GM12878 (cell line): ENCODE measurements around the gene GPR68. TPM values are rescaled to one million over a fixed set of nuclear protein-coding genes. Genes with fewer than 3 reads are reported as not detected.
A peak's percentile ranks its signal among the peaks of the same experiment; 100 is the strongest.

Experiments
- BACH1 ChIP-seq: fragments of 450-650 bp; IDR thresholded peaks from 2 replicates; pipeline ENCODE4 v1.6.1; 2017; ENCODE audit warnings: mild to moderate bottlenecking, borderline replicate concordance
- BCLAF1 ChIP-seq: fragments of 450-650 bp; IDR thresholded peaks from 2 replicates; pipeline ENCODE4 v1.6.1; 2017; ENCODE audit warnings: antibody characterized with exemption, mild to moderate bottlenecking, moderate library complexity
- BRCA1 ChIP-seq: IDR thresholded peaks from 2 replicates; pipeline ENCODE4 v1.6.1; 2011; ENCODE audit warnings: low read depth, low read length, improper control_type of control experiment
- EGR1 ChIP-seq, 2 experiments: IDR thresholded peaks; 1 replicate in 1 of 2; 2 replicates in 1 of 2; pipeline ENCODE4 v1.6.1; 2011 to 2012; ENCODE audit warnings: low read depth in 2 of 2, low read length in 2 of 2, borderline replicate concordance in 1 of 2, mild to moderate bottlenecking in 1 of 2, moderate library complexity in 1 of 2
- EZH2 ChIP-seq: IDR thresholded peaks from 2 replicates; pipeline ENCODE4 v1.6.1; 2012; ENCODE audit warnings: low read depth, mild to moderate bottlenecking, control low read depth, inconsistent platforms, low read length, borderline replicate concordance; ENCODE audit not compliant: control insufficient read depth
- HSF1 ChIP-seq: fragments of 150-350 bp; IDR thresholded peaks from 2 replicates; pipeline ENCODE4 v1.6.1; 2014; ENCODE audit warnings: mild to moderate bottlenecking, low read depth, low read length
- IKZF2 ChIP-seq, 2 experiments: fragments of 450-650 bp; IDR thresholded peaks; 2 replicates each; pipeline ENCODE4 v1.6.1; 2017; ENCODE audit warnings: mild to moderate bottlenecking in 2 of 2, moderate library complexity in 2 of 2
- JUND ChIP-seq: IDR thresholded peaks from 2 replicates; pipeline ENCODE4 v1.6.1; 2012; ENCODE audit warnings: low read depth, mild to moderate bottlenecking, low read length, improper control_type of control experiment, moderate library complexity
- LARP7 ChIP-seq: fragments of 450-650 bp; IDR thresholded peaks from 2 replicates; pipeline ENCODE4 v1.6.1; 2017; ENCODE audit warnings: mild to moderate bottlenecking
- MTA3 ChIP-seq: IDR thresholded peaks from 2 replicates; pipeline ENCODE4 v1.6.1; 2012; ENCODE audit warnings: low read length, inconsistent platforms, borderline replicate concordance
- MYB ChIP-seq: fragments of 150-350 bp; IDR thresholded peaks from 2 replicates; pipeline ENCODE4 v1.6.1; 2014; ENCODE audit warnings: mild to moderate bottlenecking, low read depth, low read length, borderline replicate concordance
- MYC ChIP-seq: IDR thresholded peaks from 2 replicates; pipeline ENCODE4 v1.6.1; 2011; ENCODE audit warnings: mild to moderate bottlenecking, low read length, moderate library complexity, inconsistent platforms; ENCODE audit not compliant: insufficient read depth, insufficient replicate concordance, insufficient read length, severe bottlenecking
- NR2C1 ChIP-seq: fragments of 450-650 bp; IDR thresholded peaks from 2 replicates; pipeline ENCODE4 v1.6.1; 2017; ENCODE audit warnings: antibody characterized with exemption, mild to moderate bottlenecking, moderate library complexity
- NR2F1 ChIP-seq: fragments of 450-650 bp; conservative IDR thresholded peaks from 2 replicates; pipeline ENCODE4 v1.6.1; 2017; ENCODE audit warnings: mild to moderate bottlenecking
- NRF1 ChIP-seq: conservative IDR thresholded peaks from 2 replicates; pipeline ENCODE4 v1.6.1; 2011; ENCODE audit warnings: mild to moderate bottlenecking, low read depth, low read length, improper control_type of control experiment
- PAX8 ChIP-seq: fragments of 450-650 bp; IDR thresholded peaks from 2 replicates; pipeline ENCODE4 v1.6.1; 2017; ENCODE audit warnings: mild to moderate bottlenecking, moderate library complexity
- PKNOX1 ChIP-seq: fragments of 450-650 bp; IDR thresholded peaks from 2 replicates; pipeline ENCODE4 v1.6.1; 2016; ENCODE audit warnings: mild to moderate bottlenecking
- POLR2AphosphoS2 ChIP-seq: IDR thresholded peaks from 2 replicates; pipeline ENCODE4 v1.6.1; 2011; ENCODE audit warnings: low read depth, mild to moderate bottlenecking, low read length, improper control_type of control experiment, moderate library complexity
- RBBP5 ChIP-seq: fragments of 200-600 bp; sonication (generic); conservative IDR thresholded peaks from 2 replicates; pipeline ENCODE4 v1.6.1; 2016
- RFX5 ChIP-seq: IDR thresholded peaks from 2 replicates; pipeline ENCODE4 v1.6.1; 2011; ENCODE audit warnings: low read depth, low read length, improper control_type of control experiment
- SPI1 ChIP-seq: IDR thresholded peaks from 2 replicates; pipeline ENCODE4 v1.6.1; 2011; ENCODE audit warnings: low read depth, mild to moderate bottlenecking, low read length, moderate library complexity, borderline replicate concordance; ENCODE audit not compliant: insufficient read depth
- WRNIP1 ChIP-seq: IDR thresholded peaks from 2 replicates; pipeline ENCODE4 v1.6.1; 2011; ENCODE audit warnings: low read depth, low read length, improper control_type of control experiment, borderline replicate concordance
- YBX1 ChIP-seq: fragments of 450-650 bp; IDR thresholded peaks from 2 replicates; pipeline ENCODE4 v1.6.1; 2016; ENCODE audit warnings: antibody characterized with exemption
- YY1 ChIP-seq: IDR thresholded peaks from 2 replicates; pipeline ENCODE4 v1.6.1; 2011; ENCODE audit warnings: low read depth, mild to moderate bottlenecking, low read length
- ZNF207 ChIP-seq: fragments of 450-650 bp; IDR thresholded peaks from 2 replicates; pipeline ENCODE4 v1.6.1; 2014; ENCODE audit warnings: antibody characterized with exemption, mild to moderate bottlenecking, borderline replicate concordance
- ZNF384 ChIP-seq: IDR thresholded peaks from 2 replicates; pipeline ENCODE4 v1.6.1; 2012; ENCODE audit warnings: low read depth, mild to moderate bottlenecking, low read length, improper control_type of control experiment, borderline replicate concordance
- ZSCAN29 ChIP-seq: fragments of 450-650 bp; IDR thresholded peaks from 2 replicates; pipeline ENCODE4 v1.6.1; 2017; ENCODE audit warnings: mild to moderate bottlenecking, moderate library complexity
- polyA plus RNA-seq, 11 experiments: library from polyadenylated mRNA; depleted of rRNA in 4 of 11; unstranded in 6 of 11; stranded (reverse) in 5 of 11; fragments of >200 nt; fragmentation: Nextera tagmentation in 4 of 11; fragmentation: Illumina TruSeq in 1 of 11; extraction: Ambion mirVana in 4 of 11; extraction: Trizol in 1 of 11; gene quantifications; 1 replicate in 1 of 11; 2 replicates in 10 of 11; pipeline versions ENCODE4 v1.2.1 to v1.2.3, GENCODE V29; 2011 to 2016; ENCODE audit warnings: inconsistent platforms in 2 of 11, missing spikeins in 2 of 11, low read depth in 1 of 11
- total RNA-seq, 4 experiments: library from RNA; depleted of rRNA in 3 of 4; stranded (reverse); fragments of >200 nt in 3 of 4; fragmentation: Illumina TruSeq in 1 of 4; extraction: Trizol in 1 of 4; gene quantifications; 2 replicates each; pipeline versions ENCODE4 v1.2.1 to v1.2.3, GENCODE V29; 2013 to 2021

GPR68 gene
- total and polyA plus RNA-seq, 10 of the 15 experiments (the other 5 are each of a cell fraction or from before 2014, with no cell fraction given) = 0.06 to 3.4 (median 1.8) TPM

GRCh38 chr14:91229743-91230200 lies 14.7 kb downstream of the GPR68 start (continued):
- no peak for TF ChIP-seq BCLAF1
- TF ChIP-seq RFX5 = no peak
- TF ChIP-seq NR2C1 = no peak
- no peak for TF ChIP-seq POLR2AphosphoS2
- no peak for TF ChIP-seq RBBP5
- TF ChIP-seq MYC = no peak
- no peak for TF ChIP-seq ZSCAN29
- TF ChIP-seq PAX8 = no peak
- peak; percentile 90 for TF ChIP-seq SPI1
- peak; percentile 94 to 96 for TF ChIP-seq IKZF2 (IDR thresholded peaks at IDR 0.05)
- peak; percentile 71; the same call in 1 of the 2 replicates for TF ChIP-seq BACH1
- TF ChIP-seq NRF1 = no peak
- no peak for TF ChIP-seq MYB
- TF ChIP-seq HSF1 = no peak
- TF ChIP-seq WRNIP1 = peak; percentile 73; the same call in 1 of the 2 replicates
- TF ChIP-seq MTA3 = peak; percentile 90
- no peak for TF ChIP-seq ZNF384
- no peak for TF ChIP-seq JUND
- peak; percentile 23; the same call in 1 of the 2 replicates for TF ChIP-seq ZNF207
- TF ChIP-seq YBX1 = no peak
- no peak for TF ChIP-seq LARP7
- TF ChIP-seq BRCA1 = no peak
- TF ChIP-seq PKNOX1 = no peak
- peak in 1 of 2 experiments; percentile 63; a peak in 2 of 3 replicates for TF ChIP-seq EGR1 (IDR thresholded peaks at IDR 0.05; ENCODE audit: borderline replicate concordance in 1 of 2, low read depth in 2 of 2, low read length in 2 of 2)
- TF ChIP-seq YY1 = peak; percentile 44
- TF ChIP-seq EZH2 = no peak
- no peak for TF ChIP-seq NR2F1
